DND-41 (cell line): Measurements from ENCODE around the gene HM13.

ENCODE experiments used
- ATAC-seq: fragments of 200-7000 bp; cut with Tn5 transposase; 3 replicates; pipeline ENCODE4 v1.9.1; 2021; ENCODE audit warnings: low read depth; ENCODE audit not compliant: insufficient read depth
- DNase-seq: peaks from one replicate; pipeline ENCODE4 v3.0.0-alpha.2; 2020
- H2AFZ ChIP-seq: 2 replicates; pipeline ENCODE4 v1.6.0; 2012; ENCODE audit warnings: low read depth, low read length
- H3K27ac ChIP-seq: 2 replicates; pipeline ENCODE4 v1.5.1; 2012; ENCODE audit warnings: low read length, inconsistent platforms
- H3K27me3 ChIP-seq: fragments of 200-600 bp; sonication (generic); 2 replicates; pipeline ENCODE4 v1.6.0; 2012; ENCODE audit warnings: low read length, mild to moderate bottlenecking, inconsistent platforms; ENCODE audit not compliant: insufficient read depth, poor library complexity
- H3K36me3 ChIP-seq: 2 replicates; pipeline ENCODE4 v1.5.1; 2012; ENCODE audit warnings: low read length, inconsistent platforms; ENCODE audit not compliant: insufficient read depth
- H3K4me1 ChIP-seq: 2 replicates; pipeline ENCODE4 v1.5.1; 2012; ENCODE audit warnings: mild to moderate bottlenecking, low read length; ENCODE audit not compliant: insufficient read depth
- H3K4me2 ChIP-seq: 2 replicates; pipeline ENCODE4 v1.6.0; 2012; ENCODE audit warnings: mild to moderate bottlenecking, moderate library complexity, low read length, inconsistent platforms; ENCODE audit not compliant: insufficient read depth
- H3K4me3 ChIP-seq, 2 experiments: fragments of 200-600 bp in 1 of 2; shearing (Covaris generic) in 1 of 2; 2 replicates each; pipeline ENCODE4 v1.5.1; 2012 to 2016; ENCODE audit warnings: inconsistent platforms in 2 of 2, low read length in 2 of 2, mild to moderate bottlenecking in 2 of 2, low read depth in 1 of 2, moderate library complexity in 1 of 2
- H3K79me2 ChIP-seq: 2 replicates; pipeline ENCODE4 v1.6.0; 2012; ENCODE audit warnings: low read length, inconsistent platforms; ENCODE audit not compliant: insufficient read depth
- H3K9ac ChIP-seq: 2 replicates; pipeline ENCODE4 v1.6.0; 2012; ENCODE audit warnings: low read depth, mild to moderate bottlenecking, inconsistent platforms, low read length, moderate library complexity
- H3K9me3 ChIP-seq: 2 replicates; pipeline ENCODE4 v1.5.1; 2012; ENCODE audit warnings: low read length, moderate library complexity, mild to moderate bottlenecking, inconsistent platforms; ENCODE audit not compliant: insufficient read depth, severe bottlenecking
- H4K20me1 ChIP-seq: 2 replicates; pipeline ENCODE4 v1.6.0; 2012; ENCODE audit warnings: low read length; ENCODE audit not compliant: insufficient read depth
- CTCF ChIP-seq: IDR thresholded peaks from 2 replicates; pipeline ENCODE4 v1.5.1; 2012; ENCODE audit warnings: borderline replicate concordance, low read length, moderate library complexity, mild to moderate bottlenecking; ENCODE audit not compliant: poor library complexity, severe bottlenecking; ENCODE audit errors: extremely low read depth
- EZH2 ChIP-seq: IDR thresholded peaks from 3 replicates; pipeline ENCODE4 v1.6.1; 2012; ENCODE audit warnings: borderline replicate concordance, low read depth, mild to moderate bottlenecking, moderate library complexity, low read length, inconsistent platforms; ENCODE audit not compliant: severe bottlenecking

The HM13 gene

GRCh38 chr20:31536575-31536974 is 22.3 kb downstream of the HM13 start:
- H4K20me1 ChIP-seq, result peaks cover 30% of the 10 kb centered on the region
- no peak overlapping the region for H3K4me3 ChIP-seq
- no peak for DNase-seq
- H3K4me2 ChIP-seq, result no peak overlapping the region
- H3K27ac ChIP-seq, result peak overlapping the region; percentile 53
- no peak overlapping the region for H2AFZ ChIP-seq
- no peak for ATAC-seq
- no peaks in the 10 kb centered on the region for H3K27me3 ChIP-seq
- peaks cover 57% of the 10 kb centered on the region for H3K79me2 ChIP-seq
- H3K9ac ChIP-seq, result no peak overlapping the region
- peaks cover 89% of the 10 kb centered on the region for H3K36me3 ChIP-seq
- H3K4me1 ChIP-seq, result peaks cover 62% of the 10 kb centered on the region
- TF ChIP-seq EZH2 (no peak), CTCF (no peak)
- H3K9me3 ChIP-seq, result no peaks in the 10 kb centered on the region

DNA sequence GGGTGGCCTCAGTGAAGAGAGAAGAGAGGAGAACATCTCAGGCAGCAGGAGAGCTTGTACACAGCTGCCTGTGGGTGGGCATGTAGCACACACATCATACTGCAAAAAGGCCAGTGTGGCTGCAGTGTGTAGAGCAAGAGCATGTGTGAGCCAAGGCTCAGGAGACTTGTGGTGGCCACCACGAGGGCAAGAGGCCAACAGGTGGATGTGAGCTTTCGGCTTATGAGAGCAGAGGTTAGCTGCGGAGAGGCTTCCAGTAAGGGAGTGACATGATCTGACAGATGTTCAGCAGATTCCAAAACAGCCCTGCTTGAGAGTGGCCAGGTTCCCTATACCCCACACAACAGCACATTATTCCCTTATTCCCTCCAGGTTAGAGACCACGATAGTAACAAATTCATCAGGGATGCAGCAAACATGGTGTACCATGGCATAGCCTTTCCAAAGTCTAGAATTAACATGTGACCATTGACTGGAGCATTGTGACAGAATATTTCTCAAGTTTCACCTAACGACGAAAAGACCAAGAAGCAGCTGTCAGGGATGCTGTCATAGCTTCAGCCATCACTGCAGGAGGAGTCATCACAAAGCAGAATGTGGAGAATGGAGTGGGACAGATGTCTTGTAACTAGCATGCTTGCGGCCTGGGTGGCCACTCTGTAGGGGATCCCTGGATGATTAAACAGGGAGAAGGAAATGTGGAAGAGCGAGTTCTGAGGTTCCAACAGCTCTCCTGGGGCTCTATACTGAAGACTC is 23.1 kb downstream of the HM13 start:
- Histone ChIP-seq H3K36me3 (peaks cover 89% of the 10 kb centered on the region), H3K9me3 (no peaks in the 10 kb centered on the region), H3K4me1 (peaks cover 69% of the 10 kb centered on the region), H3K9ac (no peak overlapping the region), H4K20me1 (peaks cover 37% of the 10 kb centered on the region), H3K27ac (peak overlapping the region; percentile 53), H3K4me3 (no peak overlapping the region), H3K79me2 (peaks cover 50% of the 10 kb centered on the region), H2AFZ (no peak overlapping the region), H3K27me3 (no peaks in the 10 kb centered on the region), H3K4me2 (no peak overlapping the region)
- DNase-seq, result no peak
- TF ChIP-seq EZH2, result no peak
- TF ChIP-seq CTCF, result no peak
- peak; percentile 24; the same call in 1 of the 3 replicates for ATAC-seq

- TF ChIP-seq CTCF, result no peak
- TF ChIP-seq EZH2, result no peak
- DNase-seq, result peak; percentile 39
- no peaks in the 10 kb centered on the region for H3K9me3 ChIP-seq
- H3K36me3 ChIP-seq, result peaks cover 84% of the 10 kb centered on the region
- no peaks in the 10 kb centered on the region for H3K27me3 ChIP-seq
- H3K9ac ChIP-seq, result no peak overlapping the region
- peaks cover 44% of the 10 kb centered on the region for H3K79me2 ChIP-seq
- H3K27ac ChIP-seq, result peak overlapping the region; percentile 53
- H3K4me2 ChIP-seq, result no peak overlapping the region
- peak; percentile 44 for ATAC-seq
- H4K20me1 ChIP-seq, result peaks cover 36% of the 10 kb centered on the region
- no peak overlapping the region for H3K4me3 ChIP-seq
- H3K4me1 ChIP-seq, result peaks cover 75% of the 10 kb centered on the region
- no peak overlapping the region for H2AFZ ChIP-seq
These were observed 23.6 kb downstream of the HM13 start for GRCh38 chr20:31537890-31538289.
